Astrocyte (in vitro differentiated cells and primary cell): ENCODE results near the gene MEGF10.

Source experiments
- EZH2 ChIP-seq: IDR thresholded peaks from 2 replicates; pipeline ENCODE4 v1.6.1; 2012; ENCODE audit warnings: mild to moderate bottlenecking, low read length, inconsistent platforms; ENCODE audit not compliant: insufficient read depth
- TF ChIP-seq, protein P1 (sequence below): IDR thresholded peaks from 2 replicates; pipeline ENCODE4 v1.5.1; 2011; ENCODE audit warnings: low read depth, mild to moderate bottlenecking, inconsistent platforms, low read length, moderate library complexity; ENCODE audit not compliant: insufficient read depth

GRCh38 chr5:127326976-127327755 lies 36.6 kb downstream of the MEGF10 start:
- TF ChIP-seq, protein P1, sequence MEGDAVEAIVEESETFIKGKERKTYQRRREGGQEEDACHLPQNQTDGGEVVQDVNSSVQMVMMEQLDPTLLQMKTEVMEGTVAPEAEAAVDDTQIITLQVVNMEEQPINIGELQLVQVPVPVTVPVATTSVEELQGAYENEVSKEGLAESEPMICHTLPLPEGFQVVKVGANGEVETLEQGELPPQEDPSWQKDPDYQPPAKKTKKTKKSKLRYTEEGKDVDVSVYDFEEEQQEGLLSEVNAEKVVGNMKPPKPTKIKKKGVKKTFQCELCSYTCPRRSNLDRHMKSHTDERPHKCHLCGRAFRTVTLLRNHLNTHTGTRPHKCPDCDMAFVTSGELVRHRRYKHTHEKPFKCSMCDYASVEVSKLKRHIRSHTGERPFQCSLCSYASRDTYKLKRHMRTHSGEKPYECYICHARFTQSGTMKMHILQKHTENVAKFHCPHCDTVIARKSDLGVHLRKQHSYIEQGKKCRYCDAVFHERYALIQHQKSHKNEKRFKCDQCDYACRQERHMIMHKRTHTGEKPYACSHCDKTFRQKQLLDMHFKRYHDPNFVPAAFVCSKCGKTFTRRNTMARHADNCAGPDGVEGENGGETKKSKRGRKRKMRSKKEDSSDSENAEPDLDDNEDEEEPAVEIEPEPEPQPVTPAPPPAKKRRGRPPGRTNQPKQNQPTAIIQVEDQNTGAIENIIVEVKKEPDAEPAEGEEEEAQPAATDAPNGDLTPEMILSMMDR = no peak
- no peak for TF ChIP-seq EZH2
